Loucy (cell line): ENCODE results near the gene HAO2.
A peak's percentile ranks its signal among the peaks of the same experiment; 100 is the strongest.

Experiments
- H2AFZ ChIP-seq: fragments of 200-600 bp; sonication (generic); 2 replicates; pipeline ENCODE4 v1.6.0; 2016; ENCODE audit warnings: antibody characterized with exemption, mild to moderate bottlenecking, low read length, moderate library complexity
- H3F3A ChIP-seq: fragments of 200-600 bp; 2 replicates; pipeline ENCODE4 v1.6.0; 2016; ENCODE audit warnings: antibody characterized with exemption, low read depth, mild to moderate bottlenecking
- H3K27me3 ChIP-seq: fragments of 200-600 bp; sonication (generic); 2 replicates; pipeline ENCODE4 v1.6.1; 2014; ENCODE audit warnings: low read length, mild to moderate bottlenecking; ENCODE audit not compliant: insufficient read depth, poor library complexity, severe bottlenecking
- H3K36me3 ChIP-seq: fragments of 200-600 bp; sonication (generic); 2 replicates; pipeline ENCODE4 v1.6.1; 2016; ENCODE audit warnings: low read length; ENCODE audit not compliant: insufficient read depth
- H3K4me1 ChIP-seq: fragments of 200-600 bp; sonication (generic); 2 replicates; pipeline ENCODE4 v1.5.1; 2014; ENCODE audit warnings: low read length, mild to moderate bottlenecking; ENCODE audit not compliant: insufficient read depth, poor library complexity, severe bottlenecking
- H3K4me2 ChIP-seq: fragments of 200-600 bp; sonication (generic); 2 replicates; pipeline ENCODE4 v1.6.0; 2014; ENCODE audit warnings: antibody characterized with exemption, low read length, low read depth, mild to moderate bottlenecking; ENCODE audit not compliant: poor library complexity, severe bottlenecking
- H3K4me3 ChIP-seq: fragments of 200-600 bp; sonication (generic); 2 replicates; pipeline ENCODE4 v1.5.1; 2014; ENCODE audit warnings: low read length, mild to moderate bottlenecking, mixed read lengths; ENCODE audit not compliant: poor library complexity, severe bottlenecking
- H3K79me2 ChIP-seq: fragments of 200-600 bp; sonication (generic); 2 replicates; pipeline ENCODE4 v1.6.1; 2014; ENCODE audit warnings: low read length; ENCODE audit not compliant: insufficient read depth
- H3K9ac ChIP-seq: fragments of 200-600 bp; sonication (generic); 2 replicates; pipeline ENCODE4 v1.6.0; 2014; ENCODE audit warnings: mild to moderate bottlenecking, low read depth, low read length, moderate library complexity; ENCODE audit not compliant: poor library complexity, severe bottlenecking
- H3K9me2 ChIP-seq: fragments of 200-600 bp; sonication (generic); replicated peaks from 2 replicates; pipeline ENCODE4 v1.6.1; 2016; ENCODE audit warnings: low read depth, low read length, mixed read lengths
- H3K9me3 ChIP-seq: fragments of 200-600 bp; sonication (generic); 2 replicates; pipeline ENCODE4 v1.6.1; 2014; ENCODE audit warnings: mild to moderate bottlenecking, antibody characterized with exemption, low read length, low read depth; ENCODE audit not compliant: insufficient read depth
- H4K20me1 ChIP-seq: fragments of 200-600 bp; sonication (generic); 2 replicates; pipeline ENCODE4 v1.6.0; 2014; ENCODE audit warnings: antibody characterized with exemption, low read length, mild to moderate bottlenecking; ENCODE audit not compliant: insufficient read depth, poor library complexity, severe bottlenecking
- EZH2phosphoT487 ChIP-seq: fragments of 200-600 bp; IDR thresholded peaks from 2 replicates; pipeline ENCODE4 v1.6.1; 2018; ENCODE audit warnings: antibody characterized with exemption, mild to moderate bottlenecking, moderate library complexity, borderline replicate concordance
- TF ChIP-seq, protein P1 (sequence below): fragments of 200-600 bp; sonication (generic); conservative IDR thresholded peaks from 2 replicates; pipeline ENCODE4 v1.5.1; 2014; ENCODE audit warnings: mild to moderate bottlenecking, antibody characterized with exemption, low read length

The HAO2 gene

DNA sequence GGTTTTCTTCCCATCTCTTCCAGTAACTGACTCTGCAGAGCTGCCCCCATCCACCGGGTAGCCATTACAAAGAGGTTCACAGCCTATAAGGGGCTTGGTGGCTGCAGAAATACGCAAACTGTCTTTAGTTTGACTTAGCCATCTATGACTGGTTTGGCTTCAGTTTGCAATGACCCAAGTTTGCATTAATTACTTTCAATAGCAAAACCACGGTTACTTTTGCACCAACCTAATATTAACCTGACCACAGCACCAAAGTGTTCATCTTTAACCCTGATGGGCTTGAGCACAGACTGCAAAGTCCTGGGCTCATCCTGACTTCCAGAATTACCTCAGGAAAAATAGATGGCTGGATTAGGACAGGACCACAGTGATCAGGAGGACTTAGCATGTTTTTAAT, 2.2 kb upstream of the HAO2 start:
- Histone ChIP-seq H2AFZ (no peak overlapping the region), H3K4me1 (no peaks in the 10 kb centered on the region), H3K36me3 (no peaks in the 10 kb centered on the region), H3K4me3 (no peak overlapping the region), H3K4me2 (no peak overlapping the region), H3K9me3 (no peaks in the 10 kb centered on the region), H3K27me3 (no peaks in the 10 kb centered on the region), H4K20me1 (no peaks in the 10 kb centered on the region), H3K79me2 (no peaks in the 10 kb centered on the region), H3K9ac (no peak overlapping the region), H3K9me2 (no peaks in the 10 kb centered on the region), H3F3A (no peaks in the 10 kb centered on the region)
- no peak for TF ChIP-seq EZH2phosphoT487
- TF ChIP-seq, protein P1, sequence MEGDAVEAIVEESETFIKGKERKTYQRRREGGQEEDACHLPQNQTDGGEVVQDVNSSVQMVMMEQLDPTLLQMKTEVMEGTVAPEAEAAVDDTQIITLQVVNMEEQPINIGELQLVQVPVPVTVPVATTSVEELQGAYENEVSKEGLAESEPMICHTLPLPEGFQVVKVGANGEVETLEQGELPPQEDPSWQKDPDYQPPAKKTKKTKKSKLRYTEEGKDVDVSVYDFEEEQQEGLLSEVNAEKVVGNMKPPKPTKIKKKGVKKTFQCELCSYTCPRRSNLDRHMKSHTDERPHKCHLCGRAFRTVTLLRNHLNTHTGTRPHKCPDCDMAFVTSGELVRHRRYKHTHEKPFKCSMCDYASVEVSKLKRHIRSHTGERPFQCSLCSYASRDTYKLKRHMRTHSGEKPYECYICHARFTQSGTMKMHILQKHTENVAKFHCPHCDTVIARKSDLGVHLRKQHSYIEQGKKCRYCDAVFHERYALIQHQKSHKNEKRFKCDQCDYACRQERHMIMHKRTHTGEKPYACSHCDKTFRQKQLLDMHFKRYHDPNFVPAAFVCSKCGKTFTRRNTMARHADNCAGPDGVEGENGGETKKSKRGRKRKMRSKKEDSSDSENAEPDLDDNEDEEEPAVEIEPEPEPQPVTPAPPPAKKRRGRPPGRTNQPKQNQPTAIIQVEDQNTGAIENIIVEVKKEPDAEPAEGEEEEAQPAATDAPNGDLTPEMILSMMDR = no peak

DNA sequence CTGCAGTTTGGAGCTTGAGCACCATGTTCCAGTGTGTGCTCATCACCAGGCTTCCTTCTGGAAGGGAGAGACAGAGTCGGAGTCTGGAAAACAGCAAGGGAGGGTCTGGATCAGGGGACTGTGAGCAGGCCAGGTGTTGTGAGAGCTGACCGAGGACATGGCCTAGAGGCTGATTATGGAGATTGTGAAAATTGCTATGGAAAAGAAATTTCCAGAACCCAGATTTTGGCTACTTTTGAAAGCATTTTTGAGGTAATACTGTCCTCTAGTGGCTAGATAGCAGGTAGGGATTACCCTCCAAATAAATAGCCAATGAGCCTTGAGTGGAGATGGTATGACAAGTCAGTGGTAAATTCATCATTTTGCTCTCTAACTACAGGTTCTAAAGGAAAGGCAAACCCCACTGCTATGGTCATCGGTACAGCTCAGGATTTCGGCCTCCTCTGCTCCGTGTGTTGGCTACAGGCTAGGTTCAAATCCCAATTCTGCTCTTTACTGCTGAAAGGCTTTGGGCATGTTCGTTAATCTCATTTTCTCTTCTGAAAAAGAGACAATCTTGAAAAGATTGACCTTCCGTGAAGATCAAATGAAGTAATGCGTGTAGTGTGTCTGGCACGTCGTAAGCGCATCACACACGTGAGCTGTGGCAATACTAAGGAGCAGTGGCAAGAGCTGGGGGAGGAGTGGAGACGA, 1.0 kb upstream of the HAO2 start:
- H3K9ac ChIP-seq = no peak overlapping the region
- no peaks in the 10 kb centered on the region for H3K4me1 ChIP-seq
- H3F3A ChIP-seq = no peaks in the 10 kb centered on the region
- no peak overlapping the region for H3K4me2 ChIP-seq
- no peaks in the 10 kb centered on the region for H3K9me3 ChIP-seq
- no peaks in the 10 kb centered on the region for H3K27me3 ChIP-seq
- H2AFZ ChIP-seq = no peak overlapping the region
- H3K79me2 ChIP-seq = no peaks in the 10 kb centered on the region
- TF ChIP-seq, protein P1 = peak; percentile 99
- TF ChIP-seq EZH2phosphoT487 = no peak
- H3K36me3 ChIP-seq = no peaks in the 10 kb centered on the region
- no peak overlapping the region for H3K4me3 ChIP-seq
- no peaks in the 10 kb centered on the region for H4K20me1 ChIP-seq
- H3K9me2 ChIP-seq = no peaks in the 10 kb centered on the region

DNA sequence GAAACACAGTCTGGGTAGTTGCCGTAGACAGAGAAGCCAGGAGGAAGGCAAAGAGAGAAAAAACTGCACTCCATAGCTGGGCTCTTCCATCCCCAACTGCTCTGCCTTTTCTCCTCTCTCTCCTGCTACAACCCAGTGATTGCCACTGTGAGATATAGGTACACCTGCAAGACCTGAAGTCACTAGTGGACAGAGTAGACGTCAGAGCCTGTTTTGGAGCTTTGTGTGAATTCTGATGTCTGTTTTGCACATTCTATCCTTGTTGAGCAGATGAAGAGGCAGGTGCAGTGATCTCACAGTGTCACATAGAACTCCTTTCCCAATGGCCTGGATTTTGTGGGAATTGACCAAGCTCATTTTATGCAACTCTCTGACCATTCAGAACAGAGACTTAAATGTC, 2.2 kb downstream of the HAO2 start:
- Histone ChIP-seq H3K4me1 (no peaks in the 10 kb centered on the region), H2AFZ (no peak overlapping the region), H3K9me2 (no peaks in the 10 kb centered on the region), H3K4me2 (no peak overlapping the region), H3F3A (no peaks in the 10 kb centered on the region), H3K4me3 (no peak overlapping the region), H3K27me3 (no peaks in the 10 kb centered on the region), H3K9ac (no peak overlapping the region), H3K9me3 (no peaks in the 10 kb centered on the region), H3K36me3 (no peaks in the 10 kb centered on the region), H3K79me2 (no peaks in the 10 kb centered on the region), H4K20me1 (no peaks in the 10 kb centered on the region)
- TF ChIP-seq, protein P1 = no peak
- TF ChIP-seq EZH2phosphoT487 = no peak
